Measurements from ENCODE around the gene TNPO3. TPM values are rescaled to one million over a fixed set of nuclear protein-coding genes. Genes with fewer than 3 reads are reported as not detected.
A peak's percentile ranks its signal among the peaks of the same experiment; 100 is the strongest.

Gene TNPO3
- total RNA-seq, 2 donors from 2014 or later, result 23.9 to 28.0 TPM

DNA sequence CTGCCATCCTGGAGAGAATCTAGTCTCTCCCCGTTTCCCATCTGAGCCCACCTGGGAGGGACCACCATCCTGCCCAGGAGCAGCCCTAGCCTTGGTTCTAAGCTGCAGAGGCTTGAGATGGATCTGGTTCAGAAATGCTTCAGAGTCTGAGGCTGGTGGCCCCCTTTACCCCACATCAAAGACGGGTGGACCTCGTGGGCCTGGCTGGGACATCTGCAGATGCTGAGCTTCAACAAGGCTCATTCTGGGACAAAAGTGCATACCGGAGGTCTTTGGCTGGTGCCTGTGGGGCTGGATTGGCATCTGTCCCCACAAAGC, 122.1 kb downstream of the TNPO3 start:
- intact Hi-C loops (cut with DNase I), result no loop called here
- ATAC-seq, result no peak

DNA sequence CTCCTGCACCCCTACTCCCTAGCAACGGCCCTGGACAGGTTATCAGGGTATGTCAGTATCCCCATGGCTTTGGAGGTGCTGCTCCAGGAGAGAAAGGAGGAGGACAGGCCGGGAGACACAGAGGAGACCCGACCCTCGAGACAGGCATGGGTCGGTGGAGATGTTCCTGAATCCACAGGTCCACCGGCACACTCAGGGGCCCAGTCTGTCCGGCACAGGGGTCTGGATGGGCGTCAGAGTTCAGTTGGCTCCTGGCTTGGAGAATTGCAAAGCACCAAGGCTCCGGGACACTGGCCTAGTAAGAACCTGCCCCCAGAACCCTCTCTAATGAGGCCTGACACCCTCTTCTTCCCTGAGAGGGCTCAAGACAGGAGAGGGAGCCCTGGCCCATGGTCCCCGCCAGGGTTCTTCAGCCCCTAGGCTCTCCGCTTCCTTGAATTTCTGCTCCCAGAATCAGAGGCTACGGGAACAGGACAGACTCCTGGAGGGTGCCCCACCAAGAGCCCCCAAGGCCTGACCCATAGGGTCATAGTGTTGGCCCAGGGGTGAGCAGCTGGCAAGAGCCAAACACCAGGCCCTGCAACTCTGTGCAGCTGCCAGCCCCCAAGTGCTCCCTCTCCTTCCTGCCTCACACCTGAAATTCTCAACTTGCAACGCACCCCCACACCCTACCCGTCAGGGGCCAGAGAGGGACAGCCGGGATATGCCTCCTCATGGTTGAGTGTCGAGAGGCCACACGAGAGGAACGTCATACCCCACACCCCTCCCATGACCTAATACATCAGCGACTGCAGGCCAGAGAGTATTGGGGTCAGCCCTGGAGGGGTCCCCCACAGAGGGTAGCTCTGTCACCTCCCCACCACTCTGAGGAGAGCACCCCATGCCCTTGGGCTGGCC, 122.7 kb downstream of the TNPO3 start:
- intact Hi-C loops (cut with DNase I), result no loop called here
- DNase-seq (no peak), ATAC-seq (no peak)

More for the DNA sequence above, 122.1 kb downstream of the TNPO3 start:
- no peak for DNase-seq

DNA sequence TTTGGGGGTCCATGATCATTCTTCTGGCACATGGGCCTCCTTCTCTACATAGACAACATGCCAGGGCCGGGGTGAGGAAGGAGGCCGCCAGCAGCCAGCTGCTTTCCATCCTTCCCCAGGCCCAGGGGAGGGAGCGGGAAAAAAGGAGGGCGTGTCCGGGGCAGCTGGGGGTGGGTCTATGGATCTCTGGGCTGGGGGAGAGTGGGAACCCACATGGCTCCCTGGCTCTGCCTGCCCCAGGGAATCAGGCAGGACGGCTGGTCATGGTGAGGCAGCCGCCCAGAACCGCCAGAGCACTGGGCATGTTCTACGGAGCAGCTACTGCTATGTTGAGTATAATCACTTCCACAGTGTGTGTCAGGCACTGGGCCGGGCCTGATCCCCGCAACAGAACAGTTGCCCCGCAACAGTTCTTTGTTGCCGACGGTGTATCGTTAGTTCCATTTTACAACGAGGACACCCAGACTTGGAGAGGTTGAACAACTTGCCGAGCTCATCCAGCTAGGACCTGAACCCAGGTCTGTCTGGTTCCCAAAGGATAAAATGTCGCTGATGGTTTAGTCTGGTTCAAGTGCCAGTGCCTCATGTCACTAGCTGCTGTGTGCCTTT, 123.6 kb downstream of the TNPO3 start:
- DNase-seq (no peak), ATAC-seq (no peak)
- intact Hi-C loops (cut with DNase I), result no loop called here

DNA sequence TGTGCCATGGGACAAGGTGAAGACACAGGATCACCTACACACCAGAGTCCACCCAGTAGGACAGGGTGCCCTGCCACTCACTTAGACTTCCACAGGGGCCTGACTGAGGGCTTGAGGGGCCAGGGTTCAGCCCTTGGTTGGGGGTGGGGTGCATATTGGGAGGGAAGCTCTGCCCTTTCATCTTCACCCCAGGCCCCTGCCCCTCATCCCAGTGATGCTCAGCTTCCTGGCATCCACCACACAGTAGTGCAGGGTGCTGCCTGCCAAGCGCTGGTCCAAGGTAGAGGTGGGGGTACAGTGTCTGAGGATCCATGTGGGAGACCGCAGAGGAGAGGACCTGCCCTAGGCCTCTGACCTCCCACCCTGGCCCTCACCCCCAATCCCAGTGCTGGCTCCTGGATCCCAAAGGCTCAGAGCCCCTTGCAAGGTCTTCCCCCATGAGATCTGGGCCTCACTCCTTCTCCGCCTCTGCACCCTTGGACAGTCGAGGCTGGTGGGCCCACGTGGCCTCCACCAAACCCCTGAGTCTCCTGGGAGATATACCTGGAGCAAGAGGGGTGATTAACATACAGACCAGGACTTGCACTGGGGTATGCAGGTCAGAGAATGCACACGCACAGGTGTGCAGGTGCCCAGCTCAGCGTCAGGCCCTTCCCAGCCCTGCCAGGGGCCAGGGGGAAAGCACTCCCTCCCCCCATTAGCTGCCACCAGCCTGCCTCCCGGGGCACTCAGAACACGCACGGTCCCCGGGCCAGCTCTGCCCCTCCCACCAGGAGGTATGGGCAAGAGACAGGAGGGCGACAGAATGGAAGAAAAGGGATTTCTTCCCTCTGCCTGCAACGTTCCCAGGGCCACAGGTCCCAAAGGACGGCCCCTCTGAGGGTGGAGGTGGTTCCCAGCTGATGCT, 125.8 kb downstream of the TNPO3 start:
- intact Hi-C loops (cut with DNase I), result no loop called here
- DNase-seq (no peak), ATAC-seq (no peak)

DNA sequence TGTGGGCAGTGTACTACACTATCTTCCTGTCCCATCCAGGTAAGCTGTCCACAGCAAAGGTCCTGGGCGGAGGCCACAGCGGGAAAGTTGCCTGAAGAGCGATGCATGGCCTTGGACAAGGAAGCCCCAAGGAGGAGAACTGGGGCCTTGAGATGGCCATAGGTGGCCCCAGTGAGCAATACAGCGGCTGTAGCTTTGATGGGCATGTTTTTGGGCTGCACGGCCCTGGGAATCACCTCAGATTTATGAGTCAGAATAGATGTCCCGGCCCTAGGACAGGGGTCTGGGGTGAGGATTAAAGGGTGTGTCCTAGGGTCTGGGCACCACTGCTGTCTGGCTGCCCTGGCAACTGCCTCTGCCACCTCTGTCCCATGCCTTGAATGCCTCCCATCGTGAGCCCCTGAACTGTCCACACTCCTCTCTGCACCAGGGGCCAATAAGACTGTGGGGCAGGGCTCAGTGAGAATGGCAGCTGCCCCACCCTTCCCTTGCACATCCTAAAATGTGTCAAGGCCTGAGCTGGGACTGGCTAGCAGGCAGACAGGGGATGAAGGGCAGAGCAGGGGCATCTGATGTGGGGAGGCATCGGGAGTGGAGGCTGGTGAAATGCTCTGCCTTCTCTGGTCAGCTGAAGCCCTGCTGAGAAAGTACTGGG, 126.6 kb downstream of the TNPO3 start:
- DNase-seq (no peak), ATAC-seq (no peak)
- intact Hi-C loops (cut with DNase I), result no loop called here

DNA sequence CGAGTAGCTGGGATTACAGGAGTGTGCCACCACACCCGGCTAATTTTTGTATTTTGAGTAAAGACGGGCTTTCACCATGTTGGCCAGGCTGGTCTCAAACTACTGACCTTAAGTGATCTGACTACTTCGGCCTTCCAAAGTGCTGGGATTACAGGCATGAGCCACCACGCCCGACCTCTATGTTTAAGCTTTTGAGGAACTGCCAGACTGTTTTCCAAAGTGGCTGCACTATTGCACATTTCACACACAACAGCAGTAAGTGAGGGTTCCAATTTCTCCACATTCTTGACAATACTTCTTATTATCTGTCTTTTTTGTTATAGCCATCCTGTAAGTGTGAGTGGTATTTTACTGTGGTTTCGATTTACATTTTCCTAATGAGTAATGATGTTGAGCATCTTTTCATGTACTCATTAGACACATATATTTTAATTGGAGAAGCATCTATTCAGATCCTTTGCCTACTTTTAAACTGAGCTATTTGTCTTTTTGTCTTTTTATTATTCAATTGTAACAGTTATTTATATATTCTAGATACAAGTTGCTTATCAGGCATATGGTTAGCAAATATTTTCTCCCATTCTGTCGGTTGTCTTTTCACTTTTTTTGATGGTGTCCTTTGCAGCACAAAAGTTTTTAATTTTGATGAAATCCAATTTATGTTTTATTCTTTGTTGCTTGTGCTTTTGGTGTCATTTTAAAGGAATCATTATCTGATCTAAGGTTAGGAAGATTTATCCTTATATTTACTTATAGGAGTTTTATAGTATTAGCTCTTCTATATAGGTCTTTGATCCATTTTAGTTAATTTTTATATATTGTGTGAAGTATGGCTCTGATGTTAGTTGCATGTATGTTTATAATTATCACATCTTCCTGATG, 130.0 kb downstream of the TNPO3 start:
- ATAC-seq (no peak), DNase-seq (no peak)
- intact Hi-C loops (cut with DNase I), result no loop called here

DNA sequence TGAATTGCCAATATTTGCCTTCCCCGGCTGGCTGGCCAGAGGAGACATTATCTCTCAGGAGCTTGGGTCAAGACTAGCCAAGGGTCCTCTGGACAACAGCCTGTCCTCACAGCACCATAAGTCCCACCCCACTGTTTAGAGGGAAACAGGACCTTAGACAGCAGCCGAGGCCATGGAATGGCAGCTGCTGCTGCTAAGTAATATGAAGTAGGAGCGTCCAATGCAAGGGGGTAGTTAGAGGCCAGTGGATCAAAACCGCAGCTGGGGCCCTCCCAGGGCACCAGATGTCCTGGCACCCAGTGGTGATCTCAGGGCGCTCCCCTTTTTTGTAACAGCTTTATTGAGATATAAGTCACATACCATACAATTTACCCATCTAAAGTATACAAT, 131.5 kb downstream of the TNPO3 start:
- ATAC-seq, result no peak
- intact Hi-C loops (cut with DNase I), result no loop called here
- DNase-seq, result no peak

DNA sequence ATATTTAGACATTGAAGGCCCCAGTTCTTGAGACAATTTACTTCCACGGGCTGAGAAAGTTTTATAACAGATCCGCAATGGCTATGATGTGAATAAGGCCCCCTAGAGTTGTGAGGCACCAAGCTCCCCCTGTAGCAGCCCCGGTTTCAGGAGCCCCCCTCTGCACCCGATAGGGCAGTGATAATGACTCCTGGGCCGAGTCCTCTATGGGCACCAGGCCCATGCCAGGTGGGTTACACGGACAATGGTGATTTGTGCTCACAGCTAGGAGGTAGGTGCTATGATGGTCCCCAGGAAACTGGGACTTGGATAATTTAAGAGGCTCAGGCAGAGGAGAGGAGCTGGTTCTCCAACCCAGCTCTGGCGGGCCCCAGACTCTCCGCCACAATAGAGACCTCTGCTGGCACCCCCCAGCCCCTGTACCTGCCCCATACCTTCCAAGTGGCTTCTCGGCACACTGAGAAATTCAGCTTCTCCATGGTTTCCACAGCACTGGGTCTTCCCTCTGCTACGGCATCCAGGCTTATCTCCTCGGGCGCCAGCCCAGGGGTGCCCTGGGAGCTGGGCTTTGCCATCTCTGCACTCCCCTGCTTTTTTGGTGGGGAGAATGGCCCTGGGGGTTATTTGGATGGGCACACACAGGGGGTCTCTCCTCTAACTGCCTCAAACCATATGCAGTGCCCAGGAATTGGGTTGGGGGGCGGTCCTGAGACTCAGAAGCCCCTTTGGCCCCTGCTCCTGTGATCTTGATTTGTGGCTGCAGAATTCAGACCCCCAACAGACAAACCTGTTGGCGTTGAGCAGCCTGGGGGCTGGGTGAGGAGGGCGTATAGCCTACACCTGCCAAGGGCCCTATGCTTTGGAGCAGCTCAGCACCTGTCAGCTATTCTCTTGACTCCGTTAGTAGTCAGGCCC, 132.2 kb downstream of the TNPO3 start:
- intact Hi-C loops (cut with DNase I), result no loop called here
- DNase-seq (no peak), ATAC-seq (no peak)

DNA sequence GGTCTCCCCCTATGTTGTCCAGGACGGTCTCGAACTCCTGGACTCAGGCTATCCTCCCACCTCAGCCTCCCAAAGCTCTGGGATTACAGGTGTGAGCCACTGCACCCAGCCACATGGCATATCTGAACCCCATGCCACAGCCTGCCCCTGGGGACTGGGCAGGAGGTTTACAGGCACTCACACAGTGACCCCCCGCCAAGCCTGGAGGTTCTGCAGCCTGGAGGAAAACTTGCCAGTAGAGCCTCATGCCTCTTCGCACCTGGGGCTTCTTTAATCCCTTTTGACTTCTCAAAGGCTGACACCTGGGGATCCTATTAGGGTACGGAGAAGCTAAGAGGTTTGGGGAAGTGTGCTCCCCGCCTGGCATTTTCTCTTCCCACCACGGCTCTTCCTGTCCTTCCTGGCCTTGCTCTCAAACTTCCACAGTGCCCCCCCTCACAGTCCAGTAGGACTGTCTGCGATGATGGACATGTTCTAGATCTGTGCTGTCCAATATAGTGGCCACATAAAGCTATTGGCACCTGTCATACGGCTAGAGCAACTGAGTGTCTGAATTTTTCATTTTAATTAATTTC, 133.0 kb downstream of the TNPO3 start:
- ATAC-seq (no peak), DNase-seq (no peak)
- intact Hi-C loops (cut with DNase I), result no loop called here

DNA sequence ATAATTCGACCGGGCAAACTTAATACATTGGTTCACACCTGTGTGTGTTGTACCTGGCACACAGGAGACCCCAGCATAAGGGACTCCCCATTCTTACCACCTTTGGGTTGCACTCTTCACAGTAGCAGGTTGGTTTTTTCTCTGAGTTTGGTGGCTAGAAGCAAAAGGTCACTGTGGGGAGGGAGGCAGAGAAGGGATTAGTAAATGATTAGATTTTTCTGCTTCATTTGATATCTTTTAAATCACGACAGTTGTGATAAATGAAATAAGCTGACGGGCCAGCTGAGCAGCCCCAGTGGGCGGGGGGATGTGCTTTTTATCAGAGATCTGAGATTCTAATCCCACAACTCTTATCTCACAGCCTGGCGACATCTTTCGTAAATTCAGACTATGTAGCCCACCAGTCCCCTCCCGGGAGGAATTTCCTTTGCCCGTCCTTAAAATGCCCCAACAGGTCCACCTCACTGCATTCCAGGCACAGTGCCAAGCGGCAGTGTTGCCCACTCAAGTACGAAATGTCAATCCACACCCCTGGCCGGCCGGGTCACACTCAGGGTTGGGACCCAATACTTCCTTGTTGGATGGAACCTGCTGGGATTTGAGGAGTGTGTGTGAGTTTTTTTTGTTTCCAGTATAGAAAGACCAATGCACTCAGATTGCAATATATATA, 133.9 kb downstream of the TNPO3 start:
- DNase-seq (peak; percentile 14), ATAC-seq (no peak)
- intact Hi-C loops (cut with DNase I), result no loop called here

DNA sequence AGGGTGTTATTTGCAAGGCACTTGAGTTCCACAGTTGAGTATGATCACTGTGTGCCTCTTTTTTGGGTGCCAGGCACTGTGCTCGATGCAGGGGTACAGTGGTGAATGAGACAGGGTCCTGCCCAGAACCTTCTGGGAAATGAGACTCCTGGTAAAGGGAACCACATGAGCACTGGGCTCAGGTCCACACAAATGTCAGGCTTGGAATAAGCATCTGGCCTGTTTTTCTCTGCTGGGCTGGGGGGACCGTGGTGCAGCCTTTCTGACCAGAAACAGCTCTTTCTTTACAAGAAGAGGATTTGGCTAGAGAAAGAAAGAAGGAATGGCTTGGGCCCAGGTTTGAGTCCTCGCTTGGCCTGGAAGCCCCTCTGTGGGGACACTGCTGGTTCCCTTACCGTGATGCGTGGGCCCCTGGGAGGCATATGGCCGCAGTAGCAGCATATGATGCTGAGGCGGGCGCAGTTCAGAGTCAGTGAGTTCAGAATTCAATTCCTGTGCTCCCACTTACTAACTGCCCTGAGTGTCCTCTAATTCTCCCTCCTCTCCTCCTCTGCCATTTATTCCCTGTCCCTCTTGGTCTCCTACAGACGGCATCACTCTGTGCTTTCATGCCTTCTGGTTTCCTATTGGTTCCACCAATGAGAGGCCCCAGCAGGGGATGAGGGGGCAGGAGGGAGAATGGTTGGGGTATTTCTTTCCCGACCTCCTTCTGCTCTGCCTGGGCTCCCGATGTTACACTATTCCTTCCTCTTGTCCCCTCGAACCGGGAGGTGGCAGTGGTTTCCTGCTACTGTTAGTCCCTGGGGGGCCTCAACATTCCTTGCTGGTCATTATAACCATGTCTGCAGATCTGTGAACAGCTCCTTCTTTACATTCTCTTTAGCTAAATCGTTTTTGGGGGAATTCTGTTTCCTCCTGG, 134.8 kb downstream of the TNPO3 start:
- intact Hi-C loops (cut with DNase I), result no loop called here
- DNase-seq (peak; percentile 8), ATAC-seq (no peak)

DNA sequence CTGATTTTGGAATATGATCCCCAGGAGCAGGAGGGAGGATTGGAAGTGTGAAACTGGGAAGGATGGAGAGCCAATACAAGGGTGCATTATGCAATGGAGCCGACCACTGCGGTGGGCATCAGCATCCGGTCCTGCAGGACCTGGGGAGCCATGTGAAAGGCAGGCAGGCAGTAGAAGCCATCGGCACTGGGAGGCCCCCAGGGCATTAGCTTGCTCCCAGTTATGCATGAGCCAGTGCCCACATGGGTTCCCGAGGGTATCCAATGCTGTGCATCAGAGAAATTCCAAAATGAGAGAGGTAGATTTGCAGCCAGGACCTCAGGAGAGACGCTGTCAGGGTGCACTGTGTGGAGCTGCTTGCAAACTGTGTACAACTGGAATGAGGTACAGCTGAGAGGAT, 135.7 kb downstream of the TNPO3 start:
- ATAC-seq (no peak), DNase-seq (no peak)
- intact Hi-C loops (cut with DNase I), result no loop called here

DNA sequence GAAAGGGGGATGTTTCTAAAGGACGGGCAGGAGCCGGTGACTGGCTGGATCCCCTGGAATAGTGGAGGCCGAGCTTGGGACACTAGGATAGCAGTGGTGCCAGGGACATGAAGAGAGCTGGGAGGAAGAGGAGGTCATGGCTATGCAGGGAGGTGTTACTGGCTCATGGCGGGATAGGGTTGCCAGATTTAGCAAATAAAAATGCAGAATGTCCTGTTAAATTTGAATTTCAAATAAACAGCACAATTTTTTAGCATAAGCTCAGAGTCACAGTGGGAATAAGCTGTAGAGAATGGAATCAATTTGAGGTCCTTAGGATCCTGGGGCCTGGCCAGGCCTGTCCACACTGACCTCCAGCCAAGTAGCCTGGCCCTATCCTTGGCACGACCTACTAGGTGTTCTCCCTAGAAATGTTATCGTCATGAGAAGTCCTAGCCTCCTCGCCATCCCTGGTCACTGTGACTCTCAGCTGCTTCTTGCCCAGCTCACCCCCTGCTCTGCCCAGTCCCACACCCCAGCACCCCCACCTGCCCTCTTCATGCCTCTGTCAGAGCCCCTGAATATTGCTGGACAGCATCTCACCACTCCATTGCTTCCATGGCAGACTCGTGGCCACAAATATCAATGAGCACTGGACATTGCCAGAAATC, 136.8 kb downstream of the TNPO3 start:
- DNase-seq (no peak), ATAC-seq (no peak)
- intact Hi-C loops (cut with DNase I), result no loop called here

DNA sequence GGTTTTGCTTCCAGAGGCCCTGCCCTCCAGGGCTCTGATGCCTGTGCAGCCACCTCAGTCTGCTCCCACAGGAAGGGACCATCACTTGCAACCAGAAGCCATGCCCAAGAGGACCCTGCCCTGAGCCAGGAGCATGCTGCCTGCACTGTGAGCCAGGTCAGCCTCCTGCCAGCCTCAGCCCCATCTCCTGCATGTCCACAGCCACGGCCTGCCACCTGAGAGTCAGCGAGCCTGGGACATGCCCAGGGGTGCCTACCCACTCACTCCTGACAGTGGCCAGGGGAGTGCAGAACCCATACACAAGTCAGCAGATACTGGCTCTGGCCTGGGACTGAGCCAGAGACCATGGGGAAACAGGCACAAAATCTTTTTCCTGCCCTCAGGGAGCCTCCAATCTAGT, 137.8 kb downstream of the TNPO3 start:
- DNase-seq, result no peak
- intact Hi-C loops (cut with DNase I), result no loop called here
- no peak for ATAC-seq

DNA sequence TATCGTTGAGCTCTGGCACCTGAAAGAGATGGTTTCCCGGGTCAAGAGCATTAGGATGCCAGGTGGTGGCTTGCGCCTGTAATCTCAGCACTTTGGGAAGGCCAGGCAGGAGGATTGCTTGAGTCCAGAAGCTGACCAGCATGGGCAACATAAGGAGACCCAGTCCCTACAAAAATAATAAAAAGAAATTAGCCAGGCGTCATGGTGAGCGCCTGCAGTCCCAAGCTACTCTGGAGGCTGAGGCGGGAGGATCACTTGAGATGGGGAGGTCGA, 138.3 kb downstream of the TNPO3 start:
- ATAC-seq (no peak), DNase-seq (no peak)
- intact Hi-C loops (cut with DNase I), result no loop called here

Measured in left cardiac atrium (tissue), 4 donors.